Measurements from ENCODE around the gene MTFMT.

MTFMT gene

GRCh38 chr15:64987136-64987535 lies 42.3 kb downstream of the MTFMT start:
- DNase-seq (ENCODE audit: low spot score): no peak

- no peak for DNase-seq (ENCODE audit: low spot score)
Measured at GRCh38 chr15:64985366-64986033, 43.9 kb downstream of the MTFMT start.

GRCh38 chr15:64982472-64982871 lies 47.0 kb downstream of the MTFMT start:
- DNase-seq (ENCODE audit: low spot score): no peak

- no peak for DNase-seq (ENCODE audit: low spot score)
Measured at GRCh38 chr15:64981812-64982431, 47.5 kb downstream of the MTFMT start.

- no peak for DNase-seq (ENCODE audit: low spot score)
Measured at GRCh38 chr15:64979252-64979710, 50.2 kb downstream of the MTFMT start.

- no peak for DNase-seq (ENCODE audit: low spot score)
Measured at GRCh38 chr15:64975390-64975789, 54.0 kb downstream of the MTFMT start.

GRCh38 chr15:64970698-64971097 lies 58.7 kb downstream of the MTFMT start:
- no peak for DNase-seq (ENCODE audit: low spot score)

- no peak for DNase-seq (ENCODE audit: low spot score)
Measured at GRCh38 chr15:64969401-64969800, 60.0 kb downstream of the MTFMT start.

GRCh38 chr15:64961013-64961412 lies 68.4 kb downstream of the MTFMT start:
- no peak for DNase-seq (ENCODE audit: low spot score)

GRCh38 chr15:64960153-64960552 lies 69.3 kb downstream of the MTFMT start:
- DNase-seq (ENCODE audit: low spot score): no peak

GRCh38 chr15:64959128-64959527 lies 70.3 kb downstream of the MTFMT start:
- no peak for DNase-seq (ENCODE audit: low spot score)

- DNase-seq (ENCODE audit: low spot score): no peak
Measured at GRCh38 chr15:64954395-64954794, 75.0 kb downstream of the MTFMT start.

GRCh38 chr15:64951777-64952418 lies 77.5 kb downstream of the MTFMT start:
- no peak for DNase-seq (ENCODE audit: low spot score)
